Activated CD8-positive, alpha-beta memory T cell treated with anti-CD3 and anti-CD28 coated beads, Interleukin-2, amount 50 U/mL, for 48 hours (primary cell): ENCODE results near the gene FAM110D.

Experiments
- DNase-seq: peaks from one replicate; pipeline ENCODE4 v3.0.0-alpha.2; 2020

Gene FAM110D

DNA sequence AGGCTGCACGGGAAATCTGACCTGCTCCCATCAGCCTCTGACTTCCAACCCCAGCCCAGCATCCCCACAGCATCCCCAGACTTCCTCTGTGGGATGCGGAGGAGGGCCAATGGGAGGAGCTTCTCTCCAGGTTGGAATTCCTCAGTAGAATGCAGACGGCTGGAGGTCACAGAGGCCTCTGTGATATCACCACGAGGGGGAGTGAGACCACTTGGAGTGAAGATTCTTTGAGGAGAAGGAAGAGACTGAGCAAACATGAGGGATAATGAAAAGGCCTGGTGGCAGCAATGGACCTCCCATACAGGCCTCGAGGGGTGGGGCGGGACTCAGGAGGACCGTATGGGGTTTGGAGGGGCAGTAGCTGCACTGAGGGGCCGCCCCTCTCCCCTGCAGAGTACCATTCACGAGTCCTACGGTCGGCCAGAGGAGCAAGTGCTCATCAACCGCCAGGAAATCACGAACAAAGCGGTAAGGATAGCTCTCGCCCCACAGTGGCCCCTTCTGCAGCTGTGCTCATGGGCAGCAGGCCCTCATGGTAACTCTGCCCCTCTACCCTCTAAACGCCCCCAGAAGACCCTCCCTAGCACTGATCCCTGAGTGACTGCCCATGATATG, 31.6 kb downstream of the FAM110D start, which contains the start of gene CATSPER4:
Gene CATSPER4, plus strand, starts transcription at position 230 of the 615 bp plus-strand sequence. Its CDS starts 26 bp downstream, at position 256.
- DNase-seq = no peak

- no peak for DNase-seq
Observed at GRCh38 chr1:26191739-26192138, 32.9 kb downstream of the FAM110D start.

- no peak for DNase-seq
Observed at GRCh38 chr1:26195805-26196204, 36.9 kb downstream of the FAM110D start.

- no peak for DNase-seq
Observed at GRCh38 chr1:26197301-26197700, 38.4 kb downstream of the FAM110D start.

DNA sequence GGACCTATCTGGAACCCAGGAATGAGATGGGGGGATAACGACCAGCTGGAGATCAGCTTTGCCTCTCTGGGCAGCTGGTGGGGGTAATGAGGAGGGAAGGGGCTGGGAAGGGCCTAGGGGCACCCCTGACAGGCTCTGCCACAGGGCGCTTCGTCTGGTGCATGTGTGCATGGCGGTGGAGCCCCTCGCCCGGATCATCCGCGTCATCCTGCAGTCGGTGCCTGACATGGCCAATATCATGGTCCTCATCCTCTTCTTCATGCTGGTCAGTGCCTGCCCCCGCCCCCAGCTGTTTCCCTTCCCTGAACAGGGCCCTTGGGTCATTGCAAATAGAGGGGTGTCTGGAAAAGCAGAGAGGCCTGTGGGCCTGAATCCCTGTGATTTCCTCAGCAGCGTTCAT, 38.9 kb downstream of the FAM110D start:
- no peak for DNase-seq

DNA sequence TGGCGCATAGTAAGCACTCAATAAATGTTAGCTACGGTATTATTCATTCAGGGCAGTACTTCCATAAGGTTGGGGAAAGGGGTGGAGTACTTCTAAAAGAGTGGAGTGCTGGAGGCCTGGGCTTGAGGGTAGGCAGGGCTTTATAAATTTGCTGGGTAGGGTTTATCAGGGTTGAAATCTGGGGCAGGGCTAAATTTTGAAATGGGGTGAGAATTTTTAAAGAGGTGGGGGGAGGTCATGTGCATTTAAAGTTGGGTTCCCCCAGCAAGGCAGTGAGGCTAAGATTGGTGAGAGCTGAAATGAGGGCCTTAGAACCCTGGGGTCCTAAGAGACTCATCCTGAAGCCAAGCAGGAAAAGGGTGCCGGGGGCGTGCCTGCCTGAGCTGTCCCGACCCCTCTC, 41.5 kb downstream of the FAM110D start:
- no peak for DNase-seq

DNA sequence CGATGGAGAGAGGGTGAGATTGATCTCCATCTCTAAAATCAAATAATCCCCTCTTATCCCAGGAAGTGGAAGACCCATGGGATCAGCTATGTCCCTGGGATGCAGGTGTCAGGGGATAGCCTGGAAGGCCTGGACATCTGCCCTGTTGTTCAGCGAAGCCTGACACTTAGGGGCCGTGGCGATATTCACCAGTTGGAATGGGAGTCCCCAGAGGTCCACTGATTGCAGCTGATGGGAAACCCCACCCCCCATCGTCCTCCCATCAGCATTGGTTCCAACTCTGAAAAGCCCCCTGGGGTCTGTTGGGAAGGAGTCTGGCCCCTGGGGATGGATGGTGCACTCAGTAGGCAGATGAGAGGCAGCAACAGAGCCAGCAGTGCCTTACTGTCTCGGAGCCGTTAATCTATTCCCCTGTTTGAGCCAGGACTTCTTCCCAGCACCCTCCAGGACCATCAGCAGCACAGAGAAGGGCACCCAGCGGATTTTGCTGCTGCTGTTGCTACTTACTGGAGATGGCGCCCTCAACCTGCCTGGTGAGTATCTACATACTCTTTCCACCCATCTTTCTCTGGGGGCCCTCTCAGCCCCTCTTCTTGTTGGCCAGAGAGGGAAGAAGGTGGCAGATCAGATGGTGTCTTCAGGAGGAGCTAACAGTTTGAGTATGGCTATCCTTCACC, 44.9 kb downstream of the FAM110D start:
- no peak for DNase-seq

DNA sequence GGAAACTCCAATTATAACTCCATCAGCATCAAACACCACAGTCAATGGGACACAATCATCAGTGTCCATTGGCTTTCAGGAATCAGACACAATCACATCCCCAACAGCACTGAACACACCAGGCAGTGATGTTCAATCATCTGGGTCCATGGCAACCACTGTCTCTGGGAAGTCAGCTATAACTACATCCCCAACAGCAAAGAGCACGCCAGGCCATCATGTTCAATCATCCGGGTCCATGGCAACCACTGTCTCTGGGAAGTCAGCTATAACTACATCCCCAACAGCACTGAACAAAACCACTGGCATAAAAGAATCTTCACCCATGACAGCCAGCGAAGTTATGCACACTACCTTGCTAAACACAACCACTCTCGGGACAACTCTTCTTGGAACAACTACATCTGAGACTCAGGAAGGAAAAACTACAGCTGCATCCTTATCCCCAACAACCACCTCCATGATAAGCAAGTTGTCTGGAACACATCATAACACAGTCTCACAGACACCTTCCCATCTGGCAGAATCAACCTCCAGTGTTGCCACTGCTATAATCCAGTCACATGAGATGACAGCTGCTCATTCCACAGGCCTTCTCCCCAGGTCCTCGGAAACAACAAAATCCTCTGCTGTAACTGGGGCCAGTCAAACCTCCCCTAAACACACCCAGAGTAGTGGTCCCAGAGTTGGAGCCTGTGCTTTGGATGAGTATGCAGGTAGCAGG, 51.4 kb downstream of the FAM110D start:
- DNase-seq = no peak

- DNase-seq = no peak
Observed at GRCh38 chr1:26212726-26213125, 53.8 kb downstream of the FAM110D start.

DNA sequence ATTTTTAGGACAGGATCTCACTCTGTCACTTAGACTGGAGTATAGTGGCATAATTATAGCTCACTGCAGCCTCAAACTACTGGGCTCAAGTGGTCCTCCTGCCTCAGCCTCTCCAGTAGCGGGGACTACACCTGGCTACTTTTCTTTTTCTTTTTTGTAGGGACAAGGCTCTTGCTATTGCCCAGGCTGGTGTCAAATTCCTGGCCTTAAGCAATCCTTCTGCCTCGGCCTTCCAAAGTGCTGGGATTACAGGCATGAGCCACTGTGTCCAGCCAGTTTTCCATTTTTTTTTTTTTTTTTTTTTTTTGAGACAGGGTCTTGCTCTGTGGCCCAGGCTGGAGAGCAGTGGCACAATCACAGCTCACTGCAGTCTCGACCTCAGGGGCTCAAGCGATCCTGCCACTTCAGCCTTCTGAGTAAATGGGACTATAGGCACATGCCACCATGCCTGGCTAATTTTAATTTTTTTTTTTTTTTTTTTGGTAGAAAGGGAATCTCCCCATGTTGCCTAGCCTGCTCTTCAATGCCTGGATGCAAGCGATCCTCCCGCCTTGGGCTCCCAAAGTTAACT, 54.5 kb downstream of the FAM110D start:
- DNase-seq = no peak
